Frontal cortex (tissue), 4 donors: Measurements from ENCODE around the gene RAD9B. TPM values are rescaled to one million over a fixed set of nuclear protein-coding genes. Genes with fewer than 3 reads are reported as not detected.
"Not testable (repeated sequence)": the region's sequence is repeated elsewhere in the genome, so short reads cannot be mapped to it uniquely, and the experiment has no call there.

Source experiments
- DNase-seq, 2 donors: peaks; one replicate each; pipeline ENCODE4 v3.0.0; 2012; ENCODE audit warnings: low spot score in 2 of 2
- FAIRE-seq: peaks from 2 replicates; lab custom pipeline; 2012; peaks lifted over from hg19 to GRCh38; lab: Jason Lieb, UNC
- total RNA-seq: library from RNA; depleted of rRNA; stranded (reverse); fragments of >200 nt; gene quantifications from one replicate; pipeline ENCODE4 v1.2.3, GENCODE V29; 2014
- donor health status: control.
- donor health status: control.
- donor health status: control.

RAD9B gene
- 1.2 TPM for total RNA-seq

- DNase-seq: peak; percentile 78 to 86
- no peak for FAIRE-seq
Observed at GRCh38 chr12:110501752-110502738, at the start of gene RAD9B, which contains the start of gene VPS29. RAD9B (plus strand) TSS chr12:110502331; CDS start chr12:110502338, 7 bp downstream. VPS29 (minus strand) TSS chr12:110502111; CDS start chr12:110502051, 60 bp downstream.

- no peak for DNase-seq
- FAIRE-seq: no peak
Observed at GRCh38 chr12:110453569-110454296, 48.4 kb upstream of the RAD9B start.

- no peak for DNase-seq
- FAIRE-seq: no peak
Observed at GRCh38 chr12:110458756-110459155, 43.4 kb upstream of the RAD9B start.

- FAIRE-seq, DNase-seq: not testable (repeated sequence)
Observed at GRCh38 chr12:110461189-110461588, 40.9 kb upstream of the RAD9B start.

- FAIRE-seq (no peak), DNase-seq (no peak)
Observed at GRCh38 chr12:110465024-110465423, 37.1 kb upstream of the RAD9B start.

GRCh38 chr12:110465765-110466164 is 36.4 kb upstream of the RAD9B start:
- not testable (repeated sequence) for DNase-seq, FAIRE-seq

- no peak for DNase-seq
- no peak for FAIRE-seq
Observed at GRCh38 chr12:110466791-110467190, 35.3 kb upstream of the RAD9B start.

GRCh38 chr12:110467847-110468213 is 34.3 kb upstream of the RAD9B start:
- DNase-seq (no peak), FAIRE-seq (no peak)

GRCh38 chr12:110468214-110469048 is 33.7 kb upstream of the RAD9B start, which contains the start of the genes FAM216A and GPN3:
FAM216A (plus strand) TSS chr12:110468845; CDS start chr12:110468876, 31 bp downstream.
GPN3 (minus strand) TSS chr12:110468257; CDS start chr12:110468203, 54 bp downstream.
- FAIRE-seq: no peak
- peak; percentile 91 to 92 for DNase-seq

GRCh38 chr12:110475426-110475825 is 26.7 kb upstream of the RAD9B start:
- DNase-seq (no peak), FAIRE-seq (no peak)

- no peak for FAIRE-seq
- peak in 1 of 2 donors; percentile 15 for DNase-seq
Observed at GRCh38 chr12:110498984-110499706, 3.0 kb upstream of the RAD9B start.

GRCh38 chr12:110501399-110501751 is 756 bp upstream of the RAD9B start:
- no peak for DNase-seq
- FAIRE-seq: no peak

GRCh38 chr12:110503432-110503831 is 1.3 kb downstream of the RAD9B start:
- DNase-seq (no peak), FAIRE-seq (no peak)

GRCh38 chr12:110505332-110505731 is 3.2 kb downstream of the RAD9B start:
- no peak for DNase-seq
- no peak for FAIRE-seq

GRCh38 chr12:110508071-110508586 is 6.0 kb downstream of the RAD9B start:
- no peak for DNase-seq
- FAIRE-seq: no peak

- FAIRE-seq (no peak), DNase-seq (no peak)
Observed at GRCh38 chr12:110513842-110514241, 11.7 kb downstream of the RAD9B start.

GRCh38 chr12:110514363-110514762 is 12.2 kb downstream of the RAD9B start:
- no peak for FAIRE-seq

GRCh38 chr12:110516995-110517394 is 14.9 kb downstream of the RAD9B start:
- FAIRE-seq (no peak), DNase-seq (no peak)

More at GRCh38 chr12:110514363-110514762, 12.2 kb downstream of the RAD9B start:
- DNase-seq: no peak

- not testable (repeated sequence) for FAIRE-seq
Observed at GRCh38 chr12:110518014-110518413, 15.9 kb downstream of the RAD9B start.

More at GRCh38 chr12:110518014-110518413, 15.9 kb downstream of the RAD9B start:
- not testable (repeated sequence) for DNase-seq
